Natural killer cell (primary cell): Measurements from ENCODE around the gene FSTL4. TPM values are rescaled to one million over a fixed set of nuclear protein-coding genes. Genes with fewer than 3 reads are reported as not detected.

Experiments
- ATAC-seq, 3 donors: fragments of 150-1000 bp in 2 of 3; fragments of 200-7000 bp in 1 of 3; cut with Tn5 transposase; 1 replicate in 1 of 3; 2 replicates in 2 of 3; pipeline ENCODE4 v1.10.0; 2021; ENCODE audit warnings: mild to moderate bottlenecking in 2 of 3, moderate library complexity in 2 of 3
- DNase-seq, 2 donors: peaks; one replicate each; pipeline versions ENCODE4 v3.0.0 to v3.0.0-alpha.2; 2013 to 2021; ENCODE audit warnings: mixed read lengths in 1 of 2
- H3K27ac ChIP-seq: one replicate; pipeline ENCODE4 v1.5.1; 2013; ENCODE audit warnings: mild to moderate bottlenecking, low read length
- H3K27me3 ChIP-seq: one replicate; pipeline ENCODE4 v1.6.1; 2013; ENCODE audit warnings: low read length; ENCODE audit not compliant: control insufficient read depth, insufficient read depth
- H3K36me3 ChIP-seq: one replicate; pipeline ENCODE4 v1.6.1; 2013; ENCODE audit warnings: low read length; ENCODE audit not compliant: control insufficient read depth, insufficient read depth
- H3K4me1 ChIP-seq: one replicate; pipeline ENCODE4 v1.6.1; 2013; ENCODE audit warnings: low read length; ENCODE audit not compliant: control insufficient read depth, insufficient read depth
- H3K4me3 ChIP-seq: one replicate; pipeline ENCODE4 v1.5.1; 2013; ENCODE audit warnings: low read length
- H3K9me3 ChIP-seq: one replicate; pipeline ENCODE4 v1.6.1; 2013; ENCODE audit warnings: low read length; ENCODE audit not compliant: control insufficient read depth, insufficient read depth
- H3K27ac Mint-ChIP-seq, 2 donors: one replicate each; pipeline ENCODE4 v1.8.0; 2022; ENCODE audit warnings: mild to moderate bottlenecking in 2 of 2, mixed read lengths in 2 of 2, moderate library complexity in 1 of 2
- H3K27me3 Mint-ChIP-seq, 2 donors: one replicate each; pipeline ENCODE4 v1.8.0; 2022; ENCODE audit warnings: low read depth in 2 of 2, mixed read lengths in 2 of 2
- H3K36me3 Mint-ChIP-seq: one replicate; pipeline ENCODE4 v1.8.0; 2022; ENCODE audit warnings: mixed read lengths
- H3K4me1 Mint-ChIP-seq, 2 donors: one replicate each; pipeline ENCODE4 v1.8.0; 2022; ENCODE audit warnings: mixed read lengths in 2 of 2
- H3K4me3 Mint-ChIP-seq: one replicate; pipeline ENCODE4 v1.8.0; 2022; ENCODE audit warnings: mild to moderate bottlenecking, moderate library complexity, mixed read lengths
- H3K9me3 Mint-ChIP-seq, 2 donors: one replicate each; pipeline ENCODE4 v1.8.0; 2022; ENCODE audit warnings: mixed read lengths in 2 of 2
- CTCF ChIP-seq: fragments of 200-600 bp; IDR thresholded peaks from one replicate; pipeline ENCODE4 v1.8.0; 2022; ENCODE audit warnings: antibody characterized with exemption
- WGBS: methylation state at CpG from one replicate; pipeline ENCODE4 v1.1.7; 2013; ENCODE audit warnings: missing lambda C conversion rate; ENCODE audit not compliant: insufficient coverage; 5-methylcytosine and 5-hydroxymethylcytosine counted together
- intact Hi-C: fragments of 100-400 bp; cut with micrococcal nuclease; formaldehyde crosslinking; loops from one replicate; pipeline ENCODE4 v1.14.2; 2022
- total RNA-seq, 4 donors: library from RNA; stranded (reverse); fragments of 120-200 nt in 1 of 4; gene quantifications; one replicate each; pipeline versions ENCODE4 v1.2.3 to v1.2.4, GENCODE V29; 2013 to 2022

Gene FSTL4
- total RNA-seq, 3 donors from 2014 or later (not counting 1 experiment from before 2014, with no cell fraction given), result 0.11 to 0.75 (median 0.55) TPM

GRCh38 chr5:133256276-133256675 is 356.1 kb downstream of the FSTL4 start:
- TF ChIP-seq CTCF, result no peak
- no peak for DNase-seq
- Mint-ChIP-seq H3K4me1 (no peaks in the 10 kb centered on the region), H3K4me3 (no peak overlapping the region), H3K9me3 (no peaks in the 10 kb centered on the region), H3K27me3 (no peaks in the 10 kb centered on the region), H3K27ac (no peak overlapping the region), H3K36me3 (no peaks in the 10 kb centered on the region)
- H3K27ac ChIP-seq, result no peak overlapping the region
- no peaks in the 10 kb centered on the region for H3K36me3 ChIP-seq
- H3K9me3 ChIP-seq, result no peaks in the 10 kb centered on the region
- 93% methylated on average over 7 of the region's 7 CpGs for WGBS
- ATAC-seq, result no peak
- H3K4me1 ChIP-seq, result no peaks in the 10 kb centered on the region
- H3K4me3 ChIP-seq, result no peak overlapping the region
- H3K27me3 ChIP-seq, result no peaks in the 10 kb centered on the region
- intact Hi-C loops, result no loop called here

DNA sequence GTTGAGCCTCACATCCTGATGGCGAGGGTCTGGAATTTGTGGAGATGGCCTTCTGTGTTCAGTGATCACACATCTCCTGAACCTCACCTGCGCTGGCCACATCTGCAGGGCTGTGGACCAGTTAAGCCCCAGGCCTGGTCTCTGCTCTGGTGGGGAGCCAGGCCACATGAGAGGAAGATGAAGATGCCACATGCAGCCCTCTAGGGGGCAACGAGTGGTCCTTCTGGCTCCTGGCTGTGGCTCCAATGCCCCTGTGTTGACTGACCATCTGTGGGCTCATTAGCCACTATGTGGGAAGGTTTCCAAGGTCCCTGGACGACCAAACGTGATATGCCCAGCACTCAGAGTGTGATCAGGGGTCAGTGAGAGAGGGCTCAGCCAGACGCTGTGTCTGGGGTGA is 357.5 kb downstream of the FSTL4 start:
- Histone ChIP-seq H3K36me3 (no peaks in the 10 kb centered on the region), H3K4me1 (no peaks in the 10 kb centered on the region), H3K27me3 (no peaks in the 10 kb centered on the region), H3K9me3 (no peaks in the 10 kb centered on the region), H3K27ac (no peak overlapping the region), H3K4me3 (no peak overlapping the region)
- Mint-ChIP-seq H3K4me1 (no peaks in the 10 kb centered on the region), H3K9me3 (no peaks in the 10 kb centered on the region), H3K4me3 (no peak overlapping the region), H3K36me3 (no peaks in the 10 kb centered on the region), H3K27me3 (no peaks in the 10 kb centered on the region), H3K27ac (no peak overlapping the region)
- 80% methylated on average over 6 of the region's 6 CpGs for WGBS
- no peak for TF ChIP-seq CTCF
- intact Hi-C loops, result no loop called here
- no peak for DNase-seq
- no peak for ATAC-seq

GRCh38 chr5:133253671-133254070 is 358.7 kb downstream of the FSTL4 start:
- Mint-ChIP-seq H3K4me1 (no peaks in the 10 kb centered on the region), H3K9me3 (no peaks in the 10 kb centered on the region), H3K27ac (no peak overlapping the region), H3K27me3 (no peaks in the 10 kb centered on the region), H3K4me3 (no peak overlapping the region), H3K36me3 (no peaks in the 10 kb centered on the region)
- DNase-seq, result no peak
- intact Hi-C loops, result no loop called here
- WGBS, result 77% methylated on average over 1 of the region's 1 CpG
- H3K27me3 ChIP-seq, result no peaks in the 10 kb centered on the region
- H3K4me3 ChIP-seq, result no peak overlapping the region
- ATAC-seq, result no peak
- no peak overlapping the region for H3K27ac ChIP-seq
- no peaks in the 10 kb centered on the region for H3K9me3 ChIP-seq
- H3K4me1 ChIP-seq, result no peaks in the 10 kb centered on the region
- H3K36me3 ChIP-seq, result no peaks in the 10 kb centered on the region
- TF ChIP-seq CTCF, result no peak

- H3K27me3 Mint-ChIP-seq, result no peaks in the 10 kb centered on the region
- H3K27ac ChIP-seq, result no peak overlapping the region
- no peaks in the 10 kb centered on the region for H3K36me3 Mint-ChIP-seq
- intact Hi-C loops, result no loop called here
- no peaks in the 10 kb centered on the region for H3K4me1 ChIP-seq
- ATAC-seq (no peak), DNase-seq (no peak)
- no peak for TF ChIP-seq CTCF
- H3K36me3 ChIP-seq, result no peaks in the 10 kb centered on the region
- WGBS, result 91% methylated on average over 5 of the region's 6 CpGs
- H3K4me3 Mint-ChIP-seq, result no peak overlapping the region
- H3K9me3 ChIP-seq, result no peaks in the 10 kb centered on the region
- no peak overlapping the region for H3K27ac Mint-ChIP-seq
- no peaks in the 10 kb centered on the region for H3K4me1 Mint-ChIP-seq
- no peaks in the 10 kb centered on the region for H3K27me3 ChIP-seq
- H3K4me3 ChIP-seq, result no peak overlapping the region
- H3K9me3 Mint-ChIP-seq, result no peaks in the 10 kb centered on the region
Observed at GRCh38 chr5:133253070-133253469, 359.3 kb downstream of the FSTL4 start.
